ENCODE results near the gene OR10P1.

The OR10P1 gene

GRCh38 chr12:55624056-55624455, 12.6 kb upstream of the OR10P1 start:
- Histone ChIP-seq H3K4me2 (ENCODE audit: low read depth, low read length, poor library complexity, severe bottlenecking) (no peak overlapping the region), H3K79me2 (ENCODE audit: insufficient read depth, low read length) (no peaks in the 10 kb centered on the region), H3K36me3 (ENCODE audit: low read length) (no peaks in the 10 kb centered on the region), H3K27ac (ENCODE audit: low read depth, low read length) (no peak overlapping the region), H2AFZ (ENCODE audit: low read depth, low read length, severe bottlenecking) (no peak overlapping the region), H3K9me3 (ENCODE audit: insufficient read depth, low read length) (no peaks in the 10 kb centered on the region), H3K27me3 (ENCODE audit: low read length) (no peaks in the 10 kb centered on the region), H3K9ac (ENCODE audit: low read length) (no peak overlapping the region), H3K4me3 (ENCODE audit: insufficient read depth, low read length, poor library complexity, severe bottlenecking) (no peak overlapping the region), H3F3A (ENCODE audit: insufficient read depth) (no peaks in the 10 kb centered on the region), H4K20me1 (ENCODE audit: low read depth, low read length) (no peaks in the 10 kb centered on the region), H3K9me2 (replicated peaks; ENCODE audit: insufficient read depth, low read length) (no peaks in the 10 kb centered on the region)
- no peak for TF ChIP-seq CTCF (IDR thresholded peaks at IDR 0.05; ENCODE audit: insufficient read depth, low read length, poor library complexity, severe bottlenecking)
- no peak for TF ChIP-seq EZH2phosphoT487 (conservative IDR thresholded peaks at IDR 0.05; ENCODE audit: low read length)

- H3K9me2 ChIP-seq (replicated peaks; ENCODE audit: insufficient read depth, low read length): no peaks in the 10 kb centered on the region
- no peaks in the 10 kb centered on the region for H3K36me3 ChIP-seq (ENCODE audit: low read length)
Observed at GRCh38 chr12:55626154-55626553, 10.5 kb upstream of the OR10P1 start.

GRCh38 chr12:55629058-55629841, 7.4 kb upstream of the OR10P1 start:
- Histone ChIP-seq H3K9me3 (ENCODE audit: insufficient read depth, low read length) (no peaks in the 10 kb centered on the region), H3K4me3 (ENCODE audit: insufficient read depth, low read length, poor library complexity, severe bottlenecking) (no peak overlapping the region), H3K4me2 (ENCODE audit: low read depth, low read length, poor library complexity, severe bottlenecking) (no peak overlapping the region), H4K20me1 (ENCODE audit: low read depth, low read length) (no peaks in the 10 kb centered on the region), H2AFZ (ENCODE audit: low read depth, low read length, severe bottlenecking) (no peak overlapping the region), H3K9me2 (replicated peaks; ENCODE audit: insufficient read depth, low read length) (no peaks in the 10 kb centered on the region), H3F3A (ENCODE audit: insufficient read depth) (no peaks in the 10 kb centered on the region), H3K36me3 (ENCODE audit: low read length) (no peaks in the 10 kb centered on the region), H3K27me3 (ENCODE audit: low read length) (no peaks in the 10 kb centered on the region), H3K27ac (ENCODE audit: low read depth, low read length) (no peak overlapping the region), H3K79me2 (ENCODE audit: insufficient read depth, low read length) (no peaks in the 10 kb centered on the region), H3K9ac (ENCODE audit: low read length) (no peak overlapping the region)
- TF ChIP-seq CTCF (IDR thresholded peaks at IDR 0.05; ENCODE audit: insufficient read depth, low read length, poor library complexity, severe bottlenecking): no peak
- no peak for TF ChIP-seq EZH2phosphoT487 (conservative IDR thresholded peaks at IDR 0.05; ENCODE audit: low read length)

More at GRCh38 chr12:55626154-55626553, 10.5 kb upstream of the OR10P1 start:
- H4K20me1 ChIP-seq (ENCODE audit: low read depth, low read length): no peaks in the 10 kb centered on the region
- H3K9me3 ChIP-seq (ENCODE audit: insufficient read depth, low read length): no peaks in the 10 kb centered on the region
- TF ChIP-seq EZH2phosphoT487 (conservative IDR thresholded peaks at IDR 0.05; ENCODE audit: low read length) (no peak), CTCF (IDR thresholded peaks at IDR 0.05; ENCODE audit: insufficient read depth, low read length, poor library complexity, severe bottlenecking) (no peak)
- H2AFZ ChIP-seq (ENCODE audit: low read depth, low read length, severe bottlenecking): no peak overlapping the region
- H3K4me2 ChIP-seq (ENCODE audit: low read depth, low read length, poor library complexity, severe bottlenecking): no peak overlapping the region
- no peak overlapping the region for H3K9ac ChIP-seq (ENCODE audit: low read length)
- H3K27ac ChIP-seq (ENCODE audit: low read depth, low read length): no peak overlapping the region
- H3K4me3 ChIP-seq (ENCODE audit: insufficient read depth, low read length, poor library complexity, severe bottlenecking): no peak overlapping the region
- H3K27me3 ChIP-seq (ENCODE audit: low read length): no peaks in the 10 kb centered on the region
- no peaks in the 10 kb centered on the region for H3F3A ChIP-seq (ENCODE audit: insufficient read depth)
- H3K79me2 ChIP-seq (ENCODE audit: insufficient read depth, low read length): no peaks in the 10 kb centered on the region
